ENCODE measurements around the gene MRPL33. TPM values are rescaled to one million over a fixed set of nuclear protein-coding genes. Genes with fewer than 3 reads are reported as not detected.

The MRPL33 gene
- total RNA-seq, 2 donors from 2014 or later = 26.5 to 92.0 TPM

GRCh38 chr2:27724905-27725701 is 46.4 kb upstream of the MRPL33 start:
- Histone ChIP-seq H3K27me3 (no peaks in the 10 kb centered on the region), H3K27ac (no peak overlapping the region), H3K36me3 (replicated peaks in 1 of 2; ENCODE audit: insufficient read depth in 1 of 2, low read depth in 2 of 2) (no peaks in the 10 kb centered on the region), H3K4me1 (peaks cover 8% of the 10 kb centered on the region), H3K4me3 (no peak overlapping the region), H3K9me3 (no peaks in the 10 kb centered on the region)
- TF ChIP-seq CTCF (IDR thresholded peaks at IDR 0.05) = no peak
- no peak for TF ChIP-seq POLR2A (IDR thresholded peaks at IDR 0.05)
- DNase-seq (no peak), ATAC-seq (no peak)
- WGBS, 2 donors = 62 to 69% methylated on average over 5 of the region's 5 CpGs
- intact Hi-C loops (cut with DNase I) = no loop called here

DNA sequence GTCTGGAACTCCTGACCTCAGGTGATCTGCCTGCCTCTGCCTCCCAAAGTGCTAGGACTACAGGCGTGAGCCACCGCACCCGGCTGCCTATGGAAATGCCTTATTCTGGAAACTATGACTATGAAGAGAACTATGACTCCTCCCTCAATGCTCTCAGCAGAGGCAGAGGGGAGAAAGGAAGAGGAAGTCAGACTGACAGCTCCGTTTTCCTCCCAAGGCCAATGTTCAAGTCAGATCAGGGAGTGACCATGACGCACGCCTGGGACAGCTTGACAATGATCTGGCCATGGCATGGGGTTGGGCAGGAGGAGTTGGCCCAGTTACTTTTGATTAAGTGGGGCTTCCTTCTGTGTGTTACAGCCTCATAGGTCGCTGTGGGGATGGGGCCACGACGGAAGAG is 44.3 kb upstream of the MRPL33 start:
- H3K4me3 ChIP-seq = no peak overlapping the region
- H3K27me3 ChIP-seq = no peaks in the 10 kb centered on the region
- ATAC-seq (no peak), DNase-seq (peak in 1 of 4 donors; percentile 24)
- H3K9me3 ChIP-seq = no peaks in the 10 kb centered on the region
- H3K27ac ChIP-seq = no peak overlapping the region
- peaks cover 19% of the 10 kb centered on the region for H3K4me1 ChIP-seq
- no peak for TF ChIP-seq POLR2A (IDR thresholded peaks at IDR 0.05)
- no peak for TF ChIP-seq CTCF (IDR thresholded peaks at IDR 0.05)
- 80% methylated on average over 9 of the region's 9 CpGs for WGBS, 2 donors
- H3K36me3 ChIP-seq (replicated peaks in 1 of 2; ENCODE audit: insufficient read depth in 1 of 2, low read depth in 2 of 2) = no peaks in the 10 kb centered on the region
- intact Hi-C loops (cut with DNase I) = no loop called here

- Histone ChIP-seq H3K36me3 (replicated peaks in 1 of 2; ENCODE audit: insufficient read depth in 1 of 2, low read depth in 2 of 2) (no peaks in the 10 kb centered on the region), H3K27ac (peak overlapping the region in 1 of 4 donors; percentile 8), H3K9me3 (no peaks in the 10 kb centered on the region), H3K4me3 (no peak overlapping the region), H3K4me1 (peaks cover 19% of the 10 kb centered on the region), H3K27me3 (no peaks in the 10 kb centered on the region)
- TF ChIP-seq CTCF (IDR thresholded peaks at IDR 0.05) = no peak
- TF ChIP-seq POLR2A (IDR thresholded peaks at IDR 0.05) = no peak
- ATAC-seq (no peak), DNase-seq (no peak)
- WGBS, 2 donors = 73 to 82% methylated on average over 5 of the region's 5 CpGs
- intact Hi-C loops (cut with DNase I) = no loop called here
Measured at GRCh38 chr2:27728081-27728858, 43.2 kb upstream of the MRPL33 start.

GRCh38 chr2:27729198-27729597 is 42.3 kb upstream of the MRPL33 start:
- H3K27ac ChIP-seq = peak overlapping the region in 1 of 4 donors; percentile 10
- 50 to 55% methylated on average over 4 of the region's 4 CpGs for WGBS, 2 donors

More at GRCh38 chr2:27729198-27729597, 42.3 kb upstream of the MRPL33 start:
- no peaks in the 10 kb centered on the region for H3K36me3 ChIP-seq (replicated peaks in 1 of 2; ENCODE audit: insufficient read depth in 1 of 2, low read depth in 2 of 2)
- peaks cover 14% of the 10 kb centered on the region for H3K4me1 ChIP-seq
- no peaks in the 10 kb centered on the region for H3K27me3 ChIP-seq
- intact Hi-C loops (cut with DNase I) = no loop called here
- no peaks in the 10 kb centered on the region for H3K9me3 ChIP-seq
- no peak for ATAC-seq
- DNase-seq = no peak
- H3K4me3 ChIP-seq = no peak overlapping the region
- no peak for TF ChIP-seq POLR2A (IDR thresholded peaks at IDR 0.05)
- no peak for TF ChIP-seq CTCF (IDR thresholded peaks at IDR 0.05)
